ENCODE results near the gene CERS6. TPM values are rescaled to one million over a fixed set of nuclear protein-coding genes. Genes with fewer than 3 reads are reported as not detected.

CERS6 gene
- total RNA-seq, 1 donor from 2014 or later = 36.4 TPM

DNA sequence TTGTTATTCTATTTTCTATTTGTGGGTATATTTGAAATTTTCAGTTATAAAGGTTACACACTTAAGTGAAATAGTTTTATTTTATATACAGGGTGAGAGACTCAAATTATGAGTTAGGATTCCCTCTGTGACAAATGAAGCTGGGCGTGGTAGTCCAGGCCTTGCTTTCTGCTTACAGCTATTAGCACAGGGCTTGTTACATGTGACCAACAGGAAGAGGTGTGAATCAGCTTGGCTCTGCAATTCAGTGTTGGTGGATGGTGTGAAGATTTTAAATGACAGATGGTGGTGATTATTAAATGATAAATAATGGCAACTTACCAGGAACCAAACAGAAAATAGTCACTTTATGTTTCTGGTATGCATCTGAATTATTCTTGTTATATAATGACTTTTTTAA is 282.0 kb downstream of the CERS6 start:
- peaks cover 4% of the 10 kb centered on the region for H3K27me3 Mint-ChIP-seq (ENCODE audit: unreplicated experiment)

DNA sequence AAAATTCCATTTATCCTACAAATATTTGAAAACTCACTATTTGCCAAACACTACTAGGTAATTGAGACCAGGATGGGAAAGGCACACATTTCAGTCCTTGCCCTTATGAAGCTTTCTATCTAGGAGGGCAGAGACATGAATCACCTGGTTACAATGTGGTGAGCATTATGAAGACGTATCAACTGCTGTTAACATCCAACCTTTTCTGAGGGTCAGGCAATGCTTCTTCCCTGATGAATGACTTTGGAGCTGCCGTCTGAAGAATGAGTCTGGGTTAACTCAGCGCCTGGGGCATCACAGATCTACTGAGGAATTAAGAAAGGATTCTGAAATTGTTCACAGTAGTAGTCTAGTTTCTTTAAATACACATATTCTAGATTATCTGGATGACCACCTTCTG is 284.3 kb downstream of the CERS6 start:
- DNase-seq (ENCODE audit: low spot score) = no peak
- H3K36me3 Mint-ChIP-seq (ENCODE audit: low read depth, unreplicated experiment) = no peaks in the 10 kb centered on the region
- no peaks in the 10 kb centered on the region for H3K9me3 Mint-ChIP-seq (ENCODE audit: unreplicated experiment)
- no peak overlapping the region for H3K4me3 Mint-ChIP-seq (ENCODE audit: unreplicated experiment)
- H3K27ac Mint-ChIP-seq (ENCODE audit: unreplicated experiment) = no peak overlapping the region
- no peak for TF ChIP-seq CTCF (IDR thresholded peaks at IDR 0.05; ENCODE audit: unreplicated experiment)
- H3K4me1 Mint-ChIP-seq (ENCODE audit: unreplicated experiment) = peaks cover 16% of the 10 kb centered on the region
- peaks cover 2% of the 10 kb centered on the region for H3K27me3 Mint-ChIP-seq (ENCODE audit: unreplicated experiment)

More for the DNA sequence above, 282.0 kb downstream of the CERS6 start:
- Mint-ChIP-seq H3K9me3 (ENCODE audit: unreplicated experiment) (no peaks in the 10 kb centered on the region), H3K4me1 (ENCODE audit: unreplicated experiment) (peaks cover 7% of the 10 kb centered on the region), H3K4me3 (ENCODE audit: unreplicated experiment) (no peak overlapping the region), H3K27ac (ENCODE audit: unreplicated experiment) (no peak overlapping the region), H3K36me3 (ENCODE audit: low read depth, unreplicated experiment) (peaks cover 5% of the 10 kb centered on the region)
- DNase-seq (ENCODE audit: low spot score) = no peak
- no peak for TF ChIP-seq CTCF (IDR thresholded peaks at IDR 0.05; ENCODE audit: unreplicated experiment)

- Mint-ChIP-seq H3K4me1 (ENCODE audit: unreplicated experiment) (peaks cover 16% of the 10 kb centered on the region), H3K36me3 (ENCODE audit: low read depth, unreplicated experiment) (no peaks in the 10 kb centered on the region), H3K27ac (ENCODE audit: unreplicated experiment) (no peak overlapping the region), H3K27me3 (ENCODE audit: unreplicated experiment) (peaks cover 2% of the 10 kb centered on the region), H3K9me3 (ENCODE audit: unreplicated experiment) (no peaks in the 10 kb centered on the region), H3K4me3 (ENCODE audit: unreplicated experiment) (no peak overlapping the region)
- no peak for DNase-seq (ENCODE audit: low spot score)
- TF ChIP-seq CTCF (IDR thresholded peaks at IDR 0.05; ENCODE audit: unreplicated experiment) = no peak
Measured at GRCh38 chr2:168740788-168741187, 284.7 kb downstream of the CERS6 start.

GRCh38 chr2:168742258-168742932 is 286.3 kb downstream of the CERS6 start:
- peaks cover 13% of the 10 kb centered on the region for H3K4me1 Mint-ChIP-seq (ENCODE audit: unreplicated experiment)
- no peak for TF ChIP-seq CTCF (IDR thresholded peaks at IDR 0.05; ENCODE audit: unreplicated experiment)
- no peaks in the 10 kb centered on the region for H3K36me3 Mint-ChIP-seq (ENCODE audit: low read depth, unreplicated experiment)
- no peak for DNase-seq (ENCODE audit: low spot score)
- no peak overlapping the region for H3K27ac Mint-ChIP-seq (ENCODE audit: unreplicated experiment)
- peaks cover 2% of the 10 kb centered on the region for H3K27me3 Mint-ChIP-seq (ENCODE audit: unreplicated experiment)
- H3K4me3 Mint-ChIP-seq (ENCODE audit: unreplicated experiment) = no peak overlapping the region
- H3K9me3 Mint-ChIP-seq (ENCODE audit: unreplicated experiment) = no peaks in the 10 kb centered on the region

DNA sequence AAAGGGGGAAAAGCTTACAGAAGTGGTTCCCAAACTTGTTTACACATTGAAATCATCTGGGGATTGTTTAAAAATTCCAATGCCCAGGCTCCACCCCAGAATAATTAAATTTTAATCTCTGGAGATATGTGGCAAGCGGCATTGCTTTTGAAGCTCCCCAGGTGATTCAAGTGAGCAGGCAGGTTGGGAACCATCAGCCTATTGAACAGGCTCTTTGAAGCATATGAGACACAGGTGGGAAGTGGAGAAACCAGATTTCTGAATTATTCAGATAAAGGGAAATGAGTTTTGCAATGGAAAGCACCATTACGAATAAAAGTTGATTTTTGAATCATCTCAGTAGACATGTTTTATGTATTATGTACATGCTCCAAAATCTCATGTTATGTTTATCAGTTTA is 288.8 kb downstream of the CERS6 start:
- Mint-ChIP-seq H3K9me3 (ENCODE audit: unreplicated experiment) (no peaks in the 10 kb centered on the region), H3K27ac (ENCODE audit: unreplicated experiment) (peak overlapping the region; percentile 57), H3K4me3 (ENCODE audit: unreplicated experiment) (no peak overlapping the region), H3K27me3 (ENCODE audit: unreplicated experiment) (peaks cover 3% of the 10 kb centered on the region), H3K4me1 (ENCODE audit: unreplicated experiment) (peaks cover 25% of the 10 kb centered on the region), H3K36me3 (ENCODE audit: low read depth, unreplicated experiment) (no peaks in the 10 kb centered on the region)
- no peak for TF ChIP-seq CTCF (IDR thresholded peaks at IDR 0.05; ENCODE audit: unreplicated experiment)
- DNase-seq (ENCODE audit: low spot score) = no peak

Data from endothelial cell (in vitro differentiated cells).